GM19395 (cell line): ENCODE measurements around the gene PRKCG.

Source experiments
- ATAC-seq: cut with Tn5 transposase; IDR thresholded peaks from one replicate; pipeline ENCODE4 v1.9.1; 2021; ENCODE audit warnings: mild to moderate bottlenecking, moderate library complexity; ENCODE audit not compliant: unreplicated experiment

Gene PRKCG

GRCh38 chr19:53871454-53871853 is 10.5 kb upstream of the PRKCG start:
- no peak for ATAC-seq

- no peak for ATAC-seq
Observed at GRCh38 chr19:53872762-53873161, 9.2 kb upstream of the PRKCG start.

- no peak for ATAC-seq
Observed at GRCh38 chr19:53873773-53874605, 8.0 kb upstream of the PRKCG start.

GRCh38 chr19:53874606-53874990 is 7.4 kb upstream of the PRKCG start:
- ATAC-seq, result no peak

GRCh38 chr19:53875602-53876325 is 6.2 kb upstream of the PRKCG start:
- ATAC-seq, result no peak

- no peak for ATAC-seq
Observed at GRCh38 chr19:53876651-53877224, 5.3 kb upstream of the PRKCG start.

GRCh38 chr19:53877361-53877766 is 4.6 kb upstream of the PRKCG start:
- no peak for ATAC-seq

- no peak for ATAC-seq
Observed at GRCh38 chr19:53878776-53879139, 3.2 kb upstream of the PRKCG start.

- ATAC-seq, result peak; percentile 81
Observed at GRCh38 chr19:53879140-53880081, 2.6 kb upstream of the PRKCG start.

GRCh38 chr19:53880711-53881481 is 1.1 kb upstream of the PRKCG start:
- ATAC-seq, result no peak

GRCh38 chr19:53882391-53883050 is 524 bp downstream of the PRKCG start:
- no peak for ATAC-seq

- ATAC-seq, result no peak
Observed at GRCh38 chr19:53883231-53883661, 1.2 kb downstream of the PRKCG start.

GRCh38 chr19:53883741-53884140 is 1.7 kb downstream of the PRKCG start:
- no peak for ATAC-seq

GRCh38 chr19:53884256-53884655 is 2.3 kb downstream of the PRKCG start:
- no peak for ATAC-seq

GRCh38 chr19:53885036-53885435 is 3.0 kb downstream of the PRKCG start:
- ATAC-seq, result no peak

- ATAC-seq, result no peak
Observed at GRCh38 chr19:53892301-53892980, 10.4 kb downstream of the PRKCG start.

GRCh38 chr19:53892981-53893325 is 11.0 kb downstream of the PRKCG start:
- no peak for ATAC-seq

- no peak for ATAC-seq
Observed at GRCh38 chr19:53894707-53895106, 12.7 kb downstream of the PRKCG start.

GRCh38 chr19:53896682-53897081 is 14.7 kb downstream of the PRKCG start:
- no peak for ATAC-seq
